Neural progenitor cell (in vitro differentiated cells): ENCODE results near the gene SDHAF2.

Experiments
- EZH2 ChIP-seq: fragments of 200-600 bp; sonication (generic); IDR thresholded peaks from 2 replicates; pipeline ENCODE4 v1.6.1; 2017; ENCODE audit warnings: antibody characterized with exemption, mild to moderate bottlenecking, moderate library complexity
- TF ChIP-seq, protein P1 (sequence below): fragments of 200-600 bp; sonication (generic); IDR thresholded peaks from 2 replicates; pipeline ENCODE4 v1.5.1; 2017; ENCODE audit warnings: antibody characterized with exemption, mild to moderate bottlenecking

DNA sequence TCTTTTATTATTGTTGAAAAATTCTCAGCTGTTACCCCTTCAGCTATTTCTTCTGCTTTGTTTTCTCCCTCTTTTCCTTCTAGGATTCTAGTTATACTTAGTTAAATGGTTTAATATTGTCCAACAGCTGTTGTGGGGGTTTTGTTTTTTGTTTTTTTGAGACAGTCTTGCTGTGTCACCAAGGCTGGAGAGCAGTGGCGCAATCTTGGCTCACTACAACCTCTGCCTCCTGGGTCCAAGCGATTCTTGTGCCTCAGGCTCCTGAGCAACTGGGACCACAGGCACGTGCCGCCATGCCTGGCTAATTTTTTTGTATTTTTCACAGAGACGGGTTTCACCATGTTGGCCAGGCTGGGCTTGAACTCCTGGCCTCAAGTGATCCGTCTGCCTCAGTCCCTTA is 12.7 kb downstream of the SDHAF2 start:
- TF ChIP-seq, protein P1, sequence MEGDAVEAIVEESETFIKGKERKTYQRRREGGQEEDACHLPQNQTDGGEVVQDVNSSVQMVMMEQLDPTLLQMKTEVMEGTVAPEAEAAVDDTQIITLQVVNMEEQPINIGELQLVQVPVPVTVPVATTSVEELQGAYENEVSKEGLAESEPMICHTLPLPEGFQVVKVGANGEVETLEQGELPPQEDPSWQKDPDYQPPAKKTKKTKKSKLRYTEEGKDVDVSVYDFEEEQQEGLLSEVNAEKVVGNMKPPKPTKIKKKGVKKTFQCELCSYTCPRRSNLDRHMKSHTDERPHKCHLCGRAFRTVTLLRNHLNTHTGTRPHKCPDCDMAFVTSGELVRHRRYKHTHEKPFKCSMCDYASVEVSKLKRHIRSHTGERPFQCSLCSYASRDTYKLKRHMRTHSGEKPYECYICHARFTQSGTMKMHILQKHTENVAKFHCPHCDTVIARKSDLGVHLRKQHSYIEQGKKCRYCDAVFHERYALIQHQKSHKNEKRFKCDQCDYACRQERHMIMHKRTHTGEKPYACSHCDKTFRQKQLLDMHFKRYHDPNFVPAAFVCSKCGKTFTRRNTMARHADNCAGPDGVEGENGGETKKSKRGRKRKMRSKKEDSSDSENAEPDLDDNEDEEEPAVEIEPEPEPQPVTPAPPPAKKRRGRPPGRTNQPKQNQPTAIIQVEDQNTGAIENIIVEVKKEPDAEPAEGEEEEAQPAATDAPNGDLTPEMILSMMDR = no peak
- TF ChIP-seq EZH2 = no peak
